ENCODE measurements around the gene CNOT10. TPM values are rescaled to one million over a fixed set of nuclear protein-coding genes. Genes with fewer than 3 reads are reported as not detected.
A peak's percentile ranks its signal among the peaks of the same experiment; 100 is the strongest.

The CNOT10 gene
- total and polyA plus RNA-seq, 4 donors: 14.1 to 57.5 (median 22.1) TPM

DNA sequence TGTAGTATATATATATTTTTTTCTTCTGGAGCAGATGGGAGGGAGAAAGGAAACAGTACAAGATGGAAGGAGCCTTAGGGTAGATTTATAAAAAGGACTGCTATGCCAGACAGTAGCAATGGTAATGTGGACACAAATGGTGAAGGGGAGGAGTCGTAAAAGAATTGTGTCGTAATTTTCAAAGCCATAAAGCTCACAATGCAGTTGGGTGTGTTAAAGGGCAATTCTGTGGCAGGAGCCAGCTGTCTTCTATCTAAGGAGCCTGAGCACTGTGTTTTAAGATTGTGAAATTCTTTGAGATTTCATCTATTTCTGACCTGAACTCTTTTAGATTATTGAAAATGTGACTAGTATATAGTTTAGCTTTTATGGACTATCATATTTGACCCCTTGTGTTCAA, 58.9 kb downstream of the CNOT10 start:
- no peak overlapping the region for H3K4me3 ChIP-seq
- ATAC-seq (ENCODE audit: insufficient read depth, low FRiP score): no peak
- H3K4me1 ChIP-seq (ENCODE audit: control insufficient read depth in 5 of 5, insufficient read depth in 5 of 5, low read length in 5 of 5): no peaks in the 10 kb centered on the region
- H3K27me3 ChIP-seq (ENCODE audit: control insufficient read depth in 3 of 3, insufficient read depth in 3 of 3, low read length in 2 of 3): no peaks in the 10 kb centered on the region
- no peak overlapping the region for H3K9ac ChIP-seq (ENCODE audit: insufficient read depth in 1 of 2, low read length in 2 of 2)
- WGBS, 2 donors: 46 to 72% methylated on average over 2 of the region's 2 CpGs
- peaks cover 0 to 16% (median 7%) of the 10 kb centered on the region in 4 donors for H3K36me3 ChIP-seq (ENCODE audit: control insufficient read depth in 4 of 4, insufficient read depth in 4 of 4, low read length in 4 of 4)
- no peak overlapping the region for H3K27ac ChIP-seq (ENCODE audit: low read depth in 1 of 2, low read length in 1 of 2)
- H3K9me3 ChIP-seq (ENCODE audit: control insufficient read depth in 4 of 4, insufficient read depth in 3 of 4, low read length in 3 of 4): no peaks in the 10 kb centered on the region
- DNase-seq: peak; percentile 59 to 91 (median 86)
- TF ChIP-seq CTCF (IDR thresholded peaks at IDR 0.05; ENCODE audit: control extremely low read depth, extremely low read depth): no peak

GRCh38 chr3:32751377-32751776, 66.4 kb downstream of the CNOT10 start:
- no peaks in the 10 kb centered on the region for H3K27me3 ChIP-seq (ENCODE audit: control insufficient read depth in 3 of 3, insufficient read depth in 3 of 3, low read length in 2 of 3)
- H3K36me3 ChIP-seq (ENCODE audit: control insufficient read depth in 4 of 4, insufficient read depth in 4 of 4, low read length in 4 of 4): peaks cover 0 to 3% (median 0%) of the 10 kb centered on the region in 4 donors
- no peak overlapping the region for H3K4me3 ChIP-seq
- DNase-seq (no peak), ATAC-seq (ENCODE audit: insufficient read depth, low FRiP score) (no peak)
- H3K4me1 ChIP-seq (ENCODE audit: control insufficient read depth in 5 of 5, insufficient read depth in 5 of 5, low read length in 5 of 5): peaks cover 0 to 1% (median 0%) of the 10 kb centered on the region in 5 donors
- H3K9ac ChIP-seq (ENCODE audit: insufficient read depth in 1 of 2, low read length in 2 of 2): no peak overlapping the region
- TF ChIP-seq CTCF (IDR thresholded peaks at IDR 0.05; ENCODE audit: control extremely low read depth, extremely low read depth): no peak
- 97 to 100% methylated on average over 1 of the region's 1 CpG for WGBS, 2 donors
- H3K27ac ChIP-seq (ENCODE audit: low read depth in 1 of 2, low read length in 1 of 2): no peak overlapping the region
- no peaks in the 10 kb centered on the region for H3K9me3 ChIP-seq (ENCODE audit: control insufficient read depth in 4 of 4, insufficient read depth in 3 of 4, low read length in 3 of 4)

DNA sequence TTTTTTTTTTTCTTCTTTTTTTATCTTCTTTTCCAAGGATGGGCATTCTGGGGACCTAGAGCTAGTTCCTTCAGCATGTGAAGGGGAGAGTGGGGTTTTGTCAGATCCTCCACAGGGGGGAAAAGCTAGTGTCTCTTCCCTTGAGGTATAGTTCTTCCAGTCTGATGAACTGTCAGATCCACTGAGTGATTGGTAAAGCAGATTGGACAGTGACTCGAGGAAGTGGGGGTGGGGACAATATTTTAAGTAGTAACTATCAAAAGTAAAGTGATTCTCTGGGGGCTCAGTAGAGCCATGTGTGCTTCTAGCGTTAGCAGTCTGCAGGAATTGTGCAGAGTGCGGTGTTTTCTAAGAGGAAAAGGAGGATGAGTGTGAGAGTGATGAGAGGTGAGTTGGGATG, 70.8 kb downstream of the CNOT10 start:
- DNase-seq: no peak
- no peak overlapping the region for H3K27ac ChIP-seq (ENCODE audit: low read depth in 1 of 2, low read length in 1 of 2)
- TF ChIP-seq CTCF (IDR thresholded peaks at IDR 0.05; ENCODE audit: control extremely low read depth, extremely low read depth): no peak
- H3K9ac ChIP-seq (ENCODE audit: insufficient read depth in 1 of 2, low read length in 2 of 2): no peak overlapping the region
- no peaks in the 10 kb centered on the region for H3K27me3 ChIP-seq (ENCODE audit: control insufficient read depth in 3 of 3, insufficient read depth in 3 of 3, low read length in 2 of 3)
- no peak overlapping the region for H3K4me3 ChIP-seq
- no peak for ATAC-seq (ENCODE audit: insufficient read depth, low FRiP score)
- H3K4me1 ChIP-seq (ENCODE audit: control insufficient read depth in 5 of 5, insufficient read depth in 5 of 5, low read length in 5 of 5): peaks cover 0 to 5% (median 0%) of the 10 kb centered on the region in 5 donors
- no peaks in the 10 kb centered on the region for H3K9me3 ChIP-seq (ENCODE audit: control insufficient read depth in 4 of 4, insufficient read depth in 3 of 4, low read length in 3 of 4)
- WGBS, 2 donors: 68 to 77% methylated on average over 3 of the region's 3 CpGs
- peaks cover 0 to 6% (median 3%) of the 10 kb centered on the region in 4 donors for H3K36me3 ChIP-seq (ENCODE audit: control insufficient read depth in 4 of 4, insufficient read depth in 4 of 4, low read length in 4 of 4)

Measured in lung (tissue), 12 donors.